BLaER1 (cell line): ENCODE data around the gene GUK1.

ENCODE experiments used
- H3K27ac ChIP-seq: shearing (Covaris generic); formaldehyde crosslinking; 2 replicates; pipeline ENCODE4 v1.8.1; 2022
- H3K27me3 ChIP-seq: shearing (Covaris generic); formaldehyde crosslinking; 2 replicates; pipeline ENCODE4 v1.8.1; 2022
- H3K36me3 ChIP-seq: shearing (Covaris generic); formaldehyde crosslinking; 2 replicates; pipeline ENCODE4 v1.8.1; 2022
- H3K4me1 ChIP-seq: shearing (Covaris generic); formaldehyde crosslinking; 2 replicates; pipeline ENCODE4 v1.8.1; 2022
- H3K4me2 ChIP-seq: shearing (Covaris generic); formaldehyde crosslinking; 2 replicates; pipeline ENCODE4 v1.8.1; 2022
- H3K4me3 ChIP-seq: shearing (Covaris generic); formaldehyde crosslinking; 2 replicates; pipeline ENCODE4 v1.8.1; 2022
- H3K9ac ChIP-seq: shearing (Covaris generic); formaldehyde crosslinking; 2 replicates; pipeline ENCODE4 v1.8.1; 2022
- H3K9me3 ChIP-seq: shearing (Covaris generic); formaldehyde crosslinking; 2 replicates; pipeline ENCODE4 v1.8.1; 2022
- H4K20me1 ChIP-seq: shearing (Covaris generic); formaldehyde crosslinking; 2 replicates; pipeline ENCODE4 v1.8.1; 2022
- Cebpa-rat ChIP-seq: shearing (Covaris generic); IDR thresholded peaks from 2 replicates; pipeline ENCODE4 v1.8.1; 2022

GUK1 gene

DNA sequence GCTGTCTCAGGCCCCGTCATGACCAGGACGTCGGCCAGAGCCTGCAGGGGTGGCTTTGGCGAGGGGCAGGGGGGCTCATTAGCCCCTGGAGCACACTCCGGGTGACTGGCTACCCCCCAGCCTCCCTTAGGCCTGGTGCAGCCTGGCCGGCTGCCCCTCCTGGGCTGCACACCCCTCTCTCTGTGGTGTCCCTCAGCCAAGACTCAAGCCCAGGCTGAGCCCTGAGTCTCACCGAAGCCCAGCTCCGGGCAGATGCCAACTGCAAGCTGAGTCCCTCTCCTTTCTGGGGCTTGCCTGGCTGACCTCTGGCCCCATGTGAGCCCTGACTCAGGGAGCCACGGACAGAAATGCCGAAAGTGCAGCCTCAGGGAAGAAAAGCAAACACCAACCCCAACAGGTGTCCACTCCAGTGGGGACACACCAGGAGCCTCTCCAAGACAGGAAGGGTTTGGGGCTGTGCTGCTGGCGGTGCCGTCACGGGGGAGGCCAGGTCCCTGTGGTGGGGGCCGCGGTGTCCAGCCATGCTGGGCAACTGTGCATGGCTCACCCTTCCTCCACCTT is 20.2 kb downstream of the GUK1 start:
- Histone ChIP-seq H3K9ac (no peak overlapping the region), H3K9me3 (no peaks in the 10 kb centered on the region), H3K4me1 (peaks cover 63% of the 10 kb centered on the region), H3K36me3 (no peaks in the 10 kb centered on the region), H4K20me1 (peaks cover 15% of the 10 kb centered on the region; the same call in 1 of the 2 replicates), H3K27me3 (no peaks in the 10 kb centered on the region), H3K27ac (no peak overlapping the region), H3K4me2 (no peak overlapping the region), H3K4me3 (no peak overlapping the region)
- no peak for TF ChIP-seq Cebpa-rat

DNA sequence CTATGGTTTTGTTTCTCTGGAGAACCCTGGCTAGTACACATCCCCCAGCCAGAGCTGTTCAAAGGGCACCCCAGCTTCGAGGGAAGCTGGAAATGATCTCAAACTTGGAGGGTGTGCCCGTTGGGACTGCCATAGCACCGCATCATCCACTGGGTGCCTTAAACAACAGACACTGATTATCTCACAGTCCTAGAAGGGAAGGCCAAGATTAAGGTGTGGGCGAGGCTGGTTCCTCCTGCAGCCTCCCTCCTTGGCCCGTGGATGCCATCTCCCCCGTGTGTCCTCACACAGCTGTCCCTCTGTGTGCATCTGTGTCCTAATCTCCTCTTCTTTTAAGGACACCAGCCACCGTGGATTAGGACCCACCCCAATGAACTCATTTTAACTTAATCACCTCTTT is 21.3 kb downstream of the GUK1 start:
- peaks cover 54% of the 10 kb centered on the region for H3K4me1 ChIP-seq
- H3K9me3 ChIP-seq, result no peaks in the 10 kb centered on the region
- H3K36me3 ChIP-seq, result no peaks in the 10 kb centered on the region
- H3K9ac ChIP-seq, result no peak overlapping the region
- no peak overlapping the region; the same call in 1 of the 2 replicates for H3K4me2 ChIP-seq
- no peaks in the 10 kb centered on the region for H3K27me3 ChIP-seq
- no peak overlapping the region for H3K4me3 ChIP-seq
- H4K20me1 ChIP-seq, result peaks cover 6% of the 10 kb centered on the region; the same call in 1 of the 2 replicates
- no peak overlapping the region; the same call in 1 of the 2 replicates for H3K27ac ChIP-seq
- TF ChIP-seq Cebpa-rat, result no peak

DNA sequence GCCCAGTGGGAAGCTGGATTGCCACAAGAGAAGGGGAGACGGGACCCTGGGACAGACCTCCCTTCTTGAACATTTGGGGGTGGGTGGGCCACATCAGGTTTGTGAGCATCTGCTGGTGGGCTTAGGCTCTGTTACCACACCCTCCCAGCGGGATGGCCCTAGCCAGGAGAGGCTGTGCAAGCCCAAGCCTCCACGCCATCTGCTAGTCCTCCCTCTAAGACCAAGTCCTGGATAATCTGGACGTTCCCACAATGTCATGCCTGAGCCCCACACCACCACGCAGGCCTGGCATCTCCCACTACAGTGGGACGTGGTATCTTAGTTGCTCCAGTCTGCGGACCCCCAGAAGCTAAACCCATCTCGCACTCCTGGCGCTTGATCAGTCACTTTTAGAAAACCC is 21.8 kb downstream of the GUK1 start:
- Histone ChIP-seq H3K27me3 (no peaks in the 10 kb centered on the region), H3K4me1 (peaks cover 54% of the 10 kb centered on the region), H3K9me3 (no peaks in the 10 kb centered on the region), H3K9ac (peak overlapping the region; percentile 56; the same call in 1 of the 2 replicates), H3K4me3 (no peak overlapping the region), H3K4me2 (peak overlapping the region; percentile 70), H3K36me3 (no peaks in the 10 kb centered on the region), H3K27ac (peak overlapping the region; percentile 60), H4K20me1 (0 out of 2 replicates have a peak, but pooled peaks cover under 1% of the 10 kb centered on the region)
- TF ChIP-seq Cebpa-rat, result no peak

DNA sequence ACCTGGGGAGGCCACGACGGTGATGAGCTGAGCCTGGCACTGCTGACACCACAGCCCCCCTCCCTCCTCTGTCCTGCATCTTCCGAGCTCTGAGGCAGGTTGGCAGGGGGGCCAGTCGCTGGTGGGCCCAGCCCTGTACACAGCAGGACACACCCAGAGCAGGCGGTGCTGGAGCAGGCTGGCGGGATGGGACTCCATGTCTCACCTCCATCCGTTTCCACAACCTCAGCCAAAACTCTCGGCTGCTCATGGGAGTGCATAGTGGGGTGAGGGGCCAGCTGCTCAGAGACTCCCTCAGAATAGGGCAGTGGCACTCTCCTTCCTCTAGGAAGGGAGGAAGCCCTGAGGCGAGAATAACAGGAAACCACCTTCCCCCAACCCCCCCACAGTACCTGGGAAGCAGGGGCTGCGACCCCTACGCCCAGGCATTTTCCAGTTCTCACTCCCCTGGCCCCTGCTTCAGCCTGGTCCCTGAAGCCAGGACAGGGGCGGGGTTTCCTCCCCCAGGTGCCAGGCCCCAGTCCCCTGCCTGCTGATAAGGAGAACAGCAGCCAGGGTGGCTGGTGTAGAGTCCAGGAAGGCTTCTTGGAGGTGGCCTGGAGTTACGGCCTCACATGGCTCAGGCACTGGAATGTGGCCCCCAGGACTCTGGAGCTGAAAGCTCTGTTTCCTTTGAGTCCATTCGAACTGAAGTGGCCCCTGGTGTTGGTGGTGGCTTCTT is 22.4 kb downstream of the GUK1 start:
- no peak overlapping the region for H3K4me3 ChIP-seq
- no peak for TF ChIP-seq Cebpa-rat
- H4K20me1 ChIP-seq, result no peaks in the 10 kb centered on the region
- H3K27me3 ChIP-seq, result no peaks in the 10 kb centered on the region
- peak overlapping the region; percentile 60 for H3K27ac ChIP-seq
- no peaks in the 10 kb centered on the region for H3K36me3 ChIP-seq
- peak overlapping the region; percentile 70 for H3K4me2 ChIP-seq
- peak overlapping the region; percentile 56 for H3K9ac ChIP-seq
- no peaks in the 10 kb centered on the region for H3K9me3 ChIP-seq
- H3K4me1 ChIP-seq, result peaks cover 52% of the 10 kb centered on the region

DNA sequence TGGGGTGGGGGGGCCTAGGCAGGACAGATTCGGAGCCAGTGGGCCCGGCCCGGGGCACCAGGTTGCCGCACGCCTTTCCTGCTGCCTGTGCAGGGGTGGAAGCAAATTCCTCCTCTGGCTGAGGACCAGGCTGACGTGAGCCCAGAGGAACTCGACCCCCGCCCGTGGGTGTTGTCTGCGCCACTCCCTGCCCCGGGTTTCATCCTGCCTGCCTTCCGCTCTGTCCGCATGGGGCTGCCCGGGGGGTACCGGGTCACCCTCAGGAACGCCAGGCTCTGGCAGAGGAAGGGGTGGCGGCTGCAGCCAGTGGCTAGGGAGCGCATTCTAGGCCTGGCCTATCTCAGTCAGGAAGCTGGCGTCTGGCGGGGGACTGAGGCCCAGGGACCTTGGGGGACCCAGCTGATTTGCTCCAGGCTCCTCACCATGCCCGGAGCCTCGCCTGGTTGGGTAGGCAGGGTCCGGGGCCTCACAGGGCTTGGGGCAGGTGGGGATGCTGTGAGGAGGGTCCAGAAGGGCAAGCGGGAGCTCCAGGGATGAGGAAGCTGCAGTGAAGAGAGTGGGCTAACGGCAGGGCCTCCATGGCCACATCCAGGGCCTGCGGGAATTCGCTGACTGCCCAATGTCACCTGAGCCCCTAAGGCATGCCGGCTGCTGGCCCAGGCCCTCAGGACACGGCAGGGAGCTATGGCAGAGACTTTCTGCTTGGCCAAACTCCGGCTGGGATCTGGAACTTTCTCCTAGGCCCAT is 23.1 kb downstream of the GUK1 start:
- peak overlapping the region; percentile 56; the same call in 1 of the 2 replicates for H3K9ac ChIP-seq
- no peak for TF ChIP-seq Cebpa-rat
- no peaks in the 10 kb centered on the region for H4K20me1 ChIP-seq
- H3K4me1 ChIP-seq, result peaks cover 48% of the 10 kb centered on the region
- peak overlapping the region; percentile 60 for H3K27ac ChIP-seq
- H3K4me3 ChIP-seq, result no peak overlapping the region
- no peaks in the 10 kb centered on the region for H3K27me3 ChIP-seq
- H3K9me3 ChIP-seq, result no peaks in the 10 kb centered on the region
- H3K4me2 ChIP-seq, result peak overlapping the region; percentile 70
- H3K36me3 ChIP-seq, result no peaks in the 10 kb centered on the region

DNA sequence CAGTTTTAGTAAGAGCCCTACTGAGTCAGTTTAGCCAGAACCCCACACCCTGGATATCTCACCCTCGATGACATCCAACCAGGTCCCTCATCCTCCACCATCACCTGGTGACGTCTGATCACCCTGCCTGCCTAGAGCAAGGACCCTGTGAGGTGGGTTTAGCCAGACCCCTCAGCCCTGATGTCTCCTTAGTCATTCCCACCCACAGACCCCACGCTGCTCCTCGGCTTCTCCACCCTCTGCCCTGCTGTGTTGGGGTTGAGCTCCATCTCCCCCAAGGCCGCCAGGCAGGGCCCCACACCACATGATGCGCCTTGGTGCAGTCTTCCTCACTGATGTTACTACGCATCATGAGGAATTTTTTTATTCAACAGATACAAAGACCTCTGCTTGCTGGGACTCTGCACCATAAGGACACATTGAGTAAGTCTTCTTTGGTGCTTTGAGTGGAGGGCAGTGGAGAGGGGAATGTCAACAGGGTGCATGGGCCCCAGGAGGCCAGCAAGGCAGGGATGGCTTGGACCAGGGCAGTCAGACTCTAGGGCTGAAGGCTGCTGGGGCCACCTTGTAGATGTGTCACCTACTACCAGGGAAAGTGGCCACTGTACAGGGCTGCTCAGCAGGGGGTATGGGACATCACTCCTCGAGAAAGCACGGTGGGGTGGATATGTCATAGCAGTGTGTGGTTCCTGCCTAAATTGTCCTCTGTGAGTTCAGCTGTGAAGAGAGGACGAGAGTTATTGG is 23.9 kb downstream of the GUK1 start:
- H3K9me3 ChIP-seq, result no peaks in the 10 kb centered on the region
- peak overlapping the region; percentile 90 for H3K4me2 ChIP-seq
- no peak overlapping the region for H3K9ac ChIP-seq
- no peaks in the 10 kb centered on the region for H3K27me3 ChIP-seq
- H3K27ac ChIP-seq, result peak overlapping the region; percentile 78; the same call in 1 of the 2 replicates
- no peaks in the 10 kb centered on the region; the same call in 1 of the 2 replicates for H3K36me3 ChIP-seq
- peaks cover 51% of the 10 kb centered on the region for H3K4me1 ChIP-seq
- H3K4me3 ChIP-seq, result no peak overlapping the region
- no peak for TF ChIP-seq Cebpa-rat
- no peaks in the 10 kb centered on the region for H4K20me1 ChIP-seq

DNA sequence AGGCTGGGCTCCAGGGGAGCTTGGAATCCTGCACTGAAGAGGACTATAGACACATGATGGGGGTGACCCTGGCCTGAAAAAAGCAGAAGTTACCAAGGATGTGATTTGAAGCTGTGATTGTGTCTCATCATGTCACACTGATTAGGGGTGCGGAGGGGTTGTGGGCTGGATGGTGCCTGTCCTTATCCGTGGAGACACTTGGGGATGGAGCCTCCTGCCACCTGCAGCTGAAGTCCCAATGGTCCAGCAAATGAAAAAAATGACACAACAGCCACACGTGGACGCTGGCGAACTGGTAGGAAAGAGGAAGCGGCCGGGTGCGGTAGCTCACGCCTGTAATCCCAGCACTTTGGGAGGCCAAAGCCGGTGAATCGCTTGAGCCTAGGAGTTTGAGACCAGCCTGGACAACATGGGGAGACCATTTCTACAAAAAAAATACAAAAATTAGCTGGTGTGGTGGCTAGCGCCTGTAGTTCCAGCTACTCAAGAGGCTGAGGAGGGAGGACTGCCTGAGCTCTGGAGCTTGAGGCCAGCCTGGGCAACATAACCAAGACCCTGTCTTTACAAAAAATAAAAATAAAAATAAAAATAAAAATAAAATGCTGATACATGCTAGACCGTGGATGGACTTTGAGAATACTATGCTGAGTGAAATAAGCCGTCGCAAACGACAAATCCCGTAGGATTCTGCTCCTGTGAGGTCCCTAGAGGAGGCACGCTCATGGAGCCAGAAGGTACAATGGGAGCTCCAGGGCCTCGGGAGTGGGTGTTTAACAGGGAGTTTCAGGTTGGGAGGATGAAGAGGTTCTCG is 24.7 kb downstream of the GUK1 start:
- Histone ChIP-seq H3K4me2 (peak overlapping the region; percentile 90), H3K4me1 (peaks cover 56% of the 10 kb centered on the region), H3K4me3 (peak overlapping the region; percentile 77), H3K27ac (peak overlapping the region; percentile 78), H3K9ac (peak overlapping the region; percentile 84), H3K27me3 (no peaks in the 10 kb centered on the region), H4K20me1 (no peaks in the 10 kb centered on the region), H3K36me3 (no peaks in the 10 kb centered on the region; the same call in 1 of the 2 replicates), H3K9me3 (no peaks in the 10 kb centered on the region)
- TF ChIP-seq Cebpa-rat, result no peak

DNA sequence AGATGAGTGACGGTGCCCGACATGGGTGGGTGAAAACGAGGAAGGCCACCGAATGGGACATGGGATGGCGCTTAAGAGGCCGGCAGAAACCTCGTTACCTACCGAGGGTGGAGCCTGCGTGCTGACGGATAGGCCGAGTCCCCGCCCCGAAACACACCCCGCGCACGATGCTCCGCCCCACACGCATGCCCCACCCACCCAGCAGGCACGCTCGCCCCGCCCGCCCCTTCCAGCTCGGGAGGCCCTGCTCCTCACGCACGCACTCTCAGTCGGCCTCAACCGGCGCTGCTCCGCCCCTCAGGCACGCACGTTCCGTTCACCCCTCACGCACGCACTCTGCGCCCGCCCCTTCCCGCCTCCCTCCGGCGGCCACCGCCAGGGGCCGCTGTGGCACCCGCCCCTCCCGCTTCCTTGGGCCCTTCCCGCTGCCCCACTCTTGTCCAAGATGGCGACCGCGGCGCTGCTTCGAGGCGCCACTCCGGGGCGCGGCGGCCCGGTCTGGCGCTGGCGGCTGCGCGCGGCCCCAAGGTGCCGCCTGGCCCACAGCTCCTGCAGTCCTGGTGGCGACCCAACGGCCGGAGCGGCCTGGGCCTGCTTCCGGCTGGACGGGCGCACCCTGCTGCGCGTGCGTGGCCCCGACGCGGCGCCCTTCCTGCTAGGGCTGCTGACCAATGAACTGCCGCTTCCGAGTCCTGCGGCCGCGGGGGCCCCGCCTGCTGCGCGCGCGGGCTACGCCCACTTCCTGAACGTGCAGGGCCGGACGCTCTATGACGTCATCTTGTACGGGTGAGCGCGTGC is 25.5 kb downstream of the GUK1 start, which contains the start of gene IBA57:
Gene IBA57 (plus strand): TSS at position 433 of the 798 bp plus-strand sequence. CDS start 13 bp downstream, at position 446.
- Histone ChIP-seq H3K4me3 (peak within 1 kb of the TSS; percentile 77), H3K9ac (peak within 1 kb of the TSS; percentile 99), H3K4me2 (peak within 1 kb of the TSS; percentile 98), H3K4me1 (peaks cover 56% of the 10 kb centered on the region), H4K20me1 (peaks cover 3% of the 10 kb centered on the region; the same call in 1 of the 2 replicates), H3K9me3 (no peaks in the 10 kb centered on the region), H3K36me3 (no peaks in the 10 kb centered on the region; the same call in 1 of the 2 replicates), H3K27me3 (no peaks in the 10 kb centered on the region), H3K27ac (peak within 1 kb of the TSS; percentile 100)
- no peak for TF ChIP-seq Cebpa-rat
